KMS-11 (cell line): Measurements from ENCODE around the gene POLR3K.

Source experiments
- H2AFZ ChIP-seq: fragments of 200-600 bp; sonication (generic); 2 replicates; pipeline ENCODE4 v1.6.1; 2016; ENCODE audit warnings: antibody characterized with exemption, mixed run types, low read depth
- H3K27ac ChIP-seq: fragments of 200-600 bp; sonication (generic); 2 replicates; pipeline ENCODE4 v1.6.1; 2016; ENCODE audit warnings: mild to moderate bottlenecking, mixed run types
- H3K27me3 ChIP-seq: fragments of 200-600 bp; sonication (generic); 2 replicates; pipeline ENCODE4 v1.6.1; 2017; ENCODE audit warnings: mild to moderate bottlenecking, low read depth, mixed run types, moderate library complexity; ENCODE audit not compliant: insufficient read depth
- H3K36me3 ChIP-seq: fragments of 200-600 bp; sonication (generic); 2 replicates; pipeline ENCODE4 v1.6.1; 2017; ENCODE audit warnings: mild to moderate bottlenecking, mixed run types; ENCODE audit not compliant: insufficient read depth
- H3K4me1 ChIP-seq: fragments of 200-600 bp; sonication (generic); 2 replicates; pipeline ENCODE4 v1.6.1; 2016; ENCODE audit warnings: mild to moderate bottlenecking, low read depth, mixed run types; ENCODE audit not compliant: poor library complexity, severe bottlenecking
- H3K4me2 ChIP-seq: fragments of 200-600 bp; sonication (generic); 2 replicates; pipeline ENCODE4 v1.7.0; 2016; ENCODE audit warnings: mild to moderate bottlenecking, mixed run types
- H3K4me3 ChIP-seq: fragments of 200-600 bp; sonication (generic); IDR thresholded peaks from 2 replicates; pipeline ENCODE4 v1.6.1; 2017; ENCODE audit warnings: low read depth, low read length, mixed read lengths; ENCODE audit not compliant: insufficient read depth
- H3K79me2 ChIP-seq: fragments of 200-600 bp; sonication (generic); 2 replicates; pipeline ENCODE4 v1.6.1; 2016; ENCODE audit warnings: low read depth, mixed run types; ENCODE audit not compliant: insufficient read depth
- H3K9ac ChIP-seq: fragments of 200-600 bp; sonication (generic); 2 replicates; pipeline ENCODE4 v1.6.1; 2016; ENCODE audit warnings: mild to moderate bottlenecking, mixed run types
- H4K20me1 ChIP-seq: fragments of 200-600 bp; sonication (generic); 2 replicates; pipeline ENCODE4 v1.6.1; 2016; ENCODE audit warnings: mild to moderate bottlenecking, mixed run types; ENCODE audit not compliant: insufficient read depth
- TF ChIP-seq, protein P1 (sequence below): fragments of 200-600 bp; sonication (generic); conservative IDR thresholded peaks from 2 replicates; pipeline ENCODE4 v1.6.1; 2017; ENCODE audit warnings: low read depth, mild to moderate bottlenecking, antibody characterized with exemption, low read length, moderate library complexity, mixed read lengths

POLR3K gene

DNA sequence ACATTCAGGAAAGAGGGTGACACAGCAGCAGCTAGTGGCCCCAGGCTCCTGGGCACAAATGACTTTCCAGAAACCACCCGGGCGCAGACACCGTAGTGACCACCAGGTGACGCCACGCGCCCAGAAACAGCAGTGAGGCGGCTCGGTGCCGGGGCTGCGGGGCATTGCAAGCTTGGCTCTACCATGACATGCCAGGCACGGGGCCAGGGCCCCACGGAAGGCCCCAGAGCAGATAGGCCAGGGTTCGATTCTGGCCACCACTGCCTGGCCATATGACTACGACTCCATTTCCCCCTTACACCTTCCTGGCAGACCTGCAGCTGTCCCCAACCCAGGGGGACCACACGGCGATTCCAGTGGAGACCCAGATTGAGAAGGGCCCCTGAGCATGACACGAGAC lies 12.3 kb upstream of the POLR3K start:
- no peak overlapping the region for H3K4me3 ChIP-seq
- no peaks in the 10 kb centered on the region for H3K36me3 ChIP-seq
- H3K4me1 ChIP-seq = peaks cover 10% of the 10 kb centered on the region
- no peaks in the 10 kb centered on the region for H4K20me1 ChIP-seq
- TF ChIP-seq, protein P1, sequence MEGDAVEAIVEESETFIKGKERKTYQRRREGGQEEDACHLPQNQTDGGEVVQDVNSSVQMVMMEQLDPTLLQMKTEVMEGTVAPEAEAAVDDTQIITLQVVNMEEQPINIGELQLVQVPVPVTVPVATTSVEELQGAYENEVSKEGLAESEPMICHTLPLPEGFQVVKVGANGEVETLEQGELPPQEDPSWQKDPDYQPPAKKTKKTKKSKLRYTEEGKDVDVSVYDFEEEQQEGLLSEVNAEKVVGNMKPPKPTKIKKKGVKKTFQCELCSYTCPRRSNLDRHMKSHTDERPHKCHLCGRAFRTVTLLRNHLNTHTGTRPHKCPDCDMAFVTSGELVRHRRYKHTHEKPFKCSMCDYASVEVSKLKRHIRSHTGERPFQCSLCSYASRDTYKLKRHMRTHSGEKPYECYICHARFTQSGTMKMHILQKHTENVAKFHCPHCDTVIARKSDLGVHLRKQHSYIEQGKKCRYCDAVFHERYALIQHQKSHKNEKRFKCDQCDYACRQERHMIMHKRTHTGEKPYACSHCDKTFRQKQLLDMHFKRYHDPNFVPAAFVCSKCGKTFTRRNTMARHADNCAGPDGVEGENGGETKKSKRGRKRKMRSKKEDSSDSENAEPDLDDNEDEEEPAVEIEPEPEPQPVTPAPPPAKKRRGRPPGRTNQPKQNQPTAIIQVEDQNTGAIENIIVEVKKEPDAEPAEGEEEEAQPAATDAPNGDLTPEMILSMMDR = peak; percentile 97
- H2AFZ ChIP-seq = peak overlapping the region; percentile 55; the same call in 1 of the 2 replicates
- H3K9ac ChIP-seq = no peak overlapping the region
- no peak overlapping the region for H3K27ac ChIP-seq
- no peaks in the 10 kb centered on the region for H3K79me2 ChIP-seq
- no peak overlapping the region for H3K4me2 ChIP-seq
- H3K27me3 ChIP-seq = no peaks in the 10 kb centered on the region; the same call in 1 of the 2 replicates

- no peak overlapping the region for H3K4me3 ChIP-seq
- no peak overlapping the region for H2AFZ ChIP-seq
- H3K9ac ChIP-seq = no peak overlapping the region
- H3K27ac ChIP-seq = no peak overlapping the region
- H3K4me2 ChIP-seq = no peak overlapping the region
- H3K4me1 ChIP-seq = peaks cover 10% of the 10 kb centered on the region
- no peaks in the 10 kb centered on the region for H3K79me2 ChIP-seq
- TF ChIP-seq, protein P1 = no peak
- no peaks in the 10 kb centered on the region for H3K27me3 ChIP-seq
- no peaks in the 10 kb centered on the region for H3K36me3 ChIP-seq
- H4K20me1 ChIP-seq = no peaks in the 10 kb centered on the region
These were observed 11.5 kb upstream of the POLR3K start for GRCh38 chr16:64914-65255.

DNA sequence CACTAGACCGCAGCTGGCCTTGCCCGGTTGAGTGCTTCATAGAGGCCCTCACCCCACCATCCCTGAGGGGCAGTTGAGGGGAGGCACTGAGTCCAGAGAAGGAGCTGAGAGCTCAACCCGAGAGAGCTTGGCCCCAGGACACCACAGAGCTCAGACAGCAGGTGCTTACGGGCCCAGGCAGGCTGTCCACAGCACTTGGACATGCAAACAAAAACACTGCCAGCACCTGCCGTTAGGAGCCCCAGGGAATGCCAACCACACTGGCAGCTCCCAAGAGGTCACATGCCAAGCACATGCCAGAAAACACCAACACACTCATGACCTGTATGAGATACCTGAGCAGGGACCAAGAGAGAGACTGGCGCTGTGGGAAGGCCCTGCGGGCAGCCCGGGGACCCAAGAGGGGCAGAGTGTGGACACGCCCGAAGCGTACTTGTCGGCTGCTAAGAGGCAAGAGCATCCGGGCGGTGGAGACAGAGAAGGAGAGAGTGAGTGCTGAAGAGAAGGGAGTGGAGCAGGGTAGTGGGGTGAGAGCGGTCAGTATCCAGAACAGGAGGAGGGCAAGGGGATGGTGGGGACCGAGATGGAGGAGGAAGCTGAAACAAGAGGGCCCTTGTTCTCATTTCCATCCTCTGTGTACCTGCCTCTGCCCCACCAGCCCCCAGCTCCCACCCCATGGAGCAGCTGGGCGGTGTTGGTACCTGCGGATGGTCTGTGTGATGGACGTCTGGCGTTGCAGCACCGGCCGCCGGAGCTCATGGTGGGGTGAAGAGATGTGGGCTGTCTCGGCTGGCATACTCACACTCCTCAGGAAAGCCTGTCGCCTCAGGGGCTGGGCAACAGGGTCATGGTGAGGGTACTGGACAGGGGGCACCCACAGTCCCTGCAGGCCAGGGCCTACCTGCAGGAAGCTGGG lies 10.8 kb upstream of the POLR3K start:
- H3K4me1 ChIP-seq = peaks cover 10% of the 10 kb centered on the region
- H3K36me3 ChIP-seq = no peaks in the 10 kb centered on the region
- TF ChIP-seq, protein P1 = no peak
- no peaks in the 10 kb centered on the region for H3K27me3 ChIP-seq
- no peak overlapping the region for H3K4me3 ChIP-seq
- no peak overlapping the region for H3K4me2 ChIP-seq
- H3K9ac ChIP-seq = no peak overlapping the region
- H4K20me1 ChIP-seq = no peaks in the 10 kb centered on the region
- H3K27ac ChIP-seq = no peak overlapping the region
- H2AFZ ChIP-seq = no peak overlapping the region
- H3K79me2 ChIP-seq = no peaks in the 10 kb centered on the region

DNA sequence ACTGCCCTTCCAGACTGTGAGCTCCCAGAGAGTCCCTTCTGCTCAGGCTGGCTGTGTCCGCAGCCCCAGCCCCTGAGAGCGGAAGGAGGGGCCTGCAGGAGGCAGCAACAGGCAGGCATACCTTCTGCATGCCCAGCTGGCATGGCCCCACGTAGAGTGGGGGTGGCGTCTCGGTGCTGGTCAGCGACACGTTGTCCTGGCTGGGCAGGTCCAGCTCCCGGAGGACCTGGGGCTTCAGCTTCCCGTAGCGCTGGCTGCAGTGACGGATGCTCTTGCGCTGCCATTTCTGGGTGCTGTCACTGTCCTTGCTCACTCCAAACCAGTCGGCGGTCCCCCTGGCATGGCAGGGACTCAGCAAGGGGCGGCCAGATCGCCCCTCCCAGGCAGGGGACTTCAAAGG lies 10.1 kb upstream of the POLR3K start:
- H3K36me3 ChIP-seq = no peaks in the 10 kb centered on the region
- H2AFZ ChIP-seq = no peak overlapping the region
- H3K79me2 ChIP-seq = no peaks in the 10 kb centered on the region
- H3K4me1 ChIP-seq = peaks cover 10% of the 10 kb centered on the region
- H3K27me3 ChIP-seq = no peaks in the 10 kb centered on the region
- no peak overlapping the region for H3K4me3 ChIP-seq
- no peak overlapping the region for H3K9ac ChIP-seq
- TF ChIP-seq, protein P1 = no peak
- H4K20me1 ChIP-seq = no peaks in the 10 kb centered on the region
- no peak overlapping the region for H3K4me2 ChIP-seq
- H3K27ac ChIP-seq = no peak overlapping the region
